Stomach smooth muscle (tissue), 2 donors: ENCODE measurements around the gene OR13C8.
"Not testable (repeated sequence)": the region's sequence is repeated elsewhere in the genome, so short reads cannot be mapped to it uniquely, and the experiment has no call there.

Source experiments
- H3K27ac ChIP-seq: one replicate; pipeline ENCODE4 v1.7.0; 2013; ENCODE audit warnings: mild to moderate bottlenecking, low read length, inconsistent platforms
- H3K27me3 ChIP-seq, 2 donors: one replicate each; pipeline ENCODE4 v1.7.0; 2013; ENCODE audit warnings: low read length in 2 of 2; ENCODE audit not compliant: insufficient read depth in 2 of 2, control insufficient read depth in 1 of 2
- H3K36me3 ChIP-seq, 2 donors: one replicate each; pipeline ENCODE4 v1.7.0; 2013; ENCODE audit warnings: low read length in 2 of 2; ENCODE audit not compliant: control insufficient read depth in 2 of 2, insufficient read depth in 2 of 2
- H3K4me1 ChIP-seq: one replicate; pipeline ENCODE4 v1.7.0; 2013; ENCODE audit warnings: low read length; ENCODE audit not compliant: control insufficient read depth, insufficient read depth
- H3K4me3 ChIP-seq, 2 donors: one replicate each; pipeline ENCODE4 v1.7.0; 2013; ENCODE audit warnings: low read length in 2 of 2
- H3K9ac ChIP-seq, 2 donors: one replicate each; pipeline ENCODE4 v1.7.0; 2013; ENCODE audit warnings: low read length in 2 of 2, mild to moderate bottlenecking in 1 of 2
- H3K9me3 ChIP-seq, 2 donors: one replicate each; pipeline ENCODE4 v1.7.0; 2013; ENCODE audit warnings: low read length in 2 of 2; ENCODE audit not compliant: control insufficient read depth in 2 of 2
- donor health status: healthy.
- donor health status: Pancreatic carcinoma.

OR13C8 gene

DNA sequence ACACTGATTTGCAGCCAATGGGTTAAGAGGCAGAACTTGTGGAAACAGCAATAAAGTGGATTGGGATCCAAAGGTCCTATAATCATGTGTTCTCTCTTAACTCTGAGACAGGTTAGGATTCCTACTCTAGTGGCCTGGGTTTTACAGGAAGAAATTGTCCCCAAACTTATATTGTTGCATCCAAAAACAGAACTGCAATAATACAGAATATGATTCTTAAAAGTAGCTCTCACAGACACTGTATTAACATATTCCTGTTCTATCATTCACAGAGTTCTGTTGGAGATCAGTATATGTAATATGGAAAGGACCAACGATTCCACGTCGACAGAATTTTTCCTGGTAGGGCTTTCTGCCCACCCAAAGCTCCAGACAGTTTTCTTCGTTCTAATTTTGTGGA is at the start of gene OR13C8:
TSS of gene OR13C8 (plus strand) at position 301 of the 400 bp plus-strand sequence. CDS start at position 301, 0 bp downstream.
- H3K36me3 ChIP-seq, result no peaks in the 10 kb centered on the region
- H3K4me3 ChIP-seq, result no peak within 1 kb of the TSS
- no peak within 1 kb of the TSS for H3K27ac ChIP-seq
- H3K9me3 ChIP-seq, result no peaks in the 10 kb centered on the region
- no peaks in the 10 kb centered on the region for H3K4me1 ChIP-seq
- no peak within 1 kb of the TSS for H3K9ac ChIP-seq
- no peaks in the 10 kb centered on the region for H3K27me3 ChIP-seq

GRCh38 chr9:104520241-104520640 is 48.7 kb upstream of the OR13C8 start:
- not testable (repeated sequence) for H3K27ac ChIP-seq, H3K27me3 ChIP-seq, H3K4me3 ChIP-seq, H3K36me3 ChIP-seq, H3K9ac ChIP-seq, H3K9me3 ChIP-seq, H3K4me1 ChIP-seq

GRCh38 chr9:104527109-104527508 is 41.9 kb upstream of the OR13C8 start, which contains the start of gene OR13C4:
Gene OR13C4 (minus strand): TSS chr9:104527209. CDS start chr9:104527209, 0 bp downstream.
- Histone ChIP-seq H3K4me1 (no peaks in the 10 kb centered on the region), H3K9me3 (no peaks in the 10 kb centered on the region), H3K36me3 (no peaks in the 10 kb centered on the region), H3K9ac (no peak within 1 kb of the TSS), H3K27ac (no peak within 1 kb of the TSS), H3K27me3 (no peaks in the 10 kb centered on the region), H3K4me3 (no peak within 1 kb of the TSS)

DNA sequence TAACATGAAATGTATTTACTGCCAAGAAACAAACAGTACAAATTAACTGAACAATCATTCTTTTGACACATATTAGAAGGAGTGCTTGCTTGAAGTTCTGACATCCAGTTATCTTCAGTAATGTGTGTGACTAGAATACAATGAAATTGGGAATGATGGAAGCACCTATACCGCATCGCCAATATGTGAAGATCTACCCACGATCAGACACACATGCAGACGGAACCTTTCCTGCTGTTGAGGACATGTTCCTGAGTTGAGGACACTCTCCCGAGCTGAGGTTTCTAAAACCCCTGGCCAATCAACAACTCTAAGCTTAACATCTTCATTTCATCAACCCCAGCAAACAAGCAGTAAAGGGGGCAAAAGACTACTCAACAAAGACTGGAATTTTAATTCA is 32.2 kb upstream of the OR13C8 start, which contains the start of gene OR13C3:
TSS of gene OR13C3 (minus strand) at position 101 of the 400 bp plus-strand sequence. CDS start 133 bp downstream, outside the sequence.
- H3K27me3 ChIP-seq, result no peaks in the 10 kb centered on the region
- no peak within 1 kb of the TSS for H3K27ac ChIP-seq
- no peak within 1 kb of the TSS for H3K9ac ChIP-seq
- no peak within 1 kb of the TSS for H3K4me3 ChIP-seq
- H3K9me3 ChIP-seq, result no peaks in the 10 kb centered on the region
- no peaks in the 10 kb centered on the region for H3K36me3 ChIP-seq
- no peaks in the 10 kb centered on the region for H3K4me1 ChIP-seq

DNA sequence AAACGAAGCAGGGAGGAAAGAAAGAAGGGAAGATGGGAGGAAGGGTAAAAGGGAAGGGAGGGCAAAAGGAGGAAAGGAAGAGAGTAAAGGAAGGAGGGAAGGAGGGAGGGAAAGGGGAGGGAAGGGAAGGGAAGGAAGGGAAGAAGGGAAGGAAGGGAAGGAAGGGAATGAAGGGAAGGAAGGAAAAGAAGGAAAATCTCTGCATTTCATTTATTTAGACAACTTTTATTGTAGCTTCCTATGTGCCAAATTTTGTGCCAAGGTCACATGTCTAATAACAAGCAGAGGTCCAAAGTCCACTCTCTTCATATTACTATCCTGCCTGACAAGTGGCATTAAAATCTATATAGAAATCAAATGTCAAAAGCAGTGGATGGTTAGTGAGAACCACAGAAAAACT is 29.7 kb upstream of the OR13C8 start:
- no peak overlapping the region for H3K4me3 ChIP-seq
- H3K4me1 ChIP-seq, result no peaks in the 10 kb centered on the region
- no peak overlapping the region for H3K9ac ChIP-seq
- no peak overlapping the region for H3K27ac ChIP-seq
- no peaks in the 10 kb centered on the region for H3K27me3 ChIP-seq
- no peaks in the 10 kb centered on the region for H3K36me3 ChIP-seq
- no peaks in the 10 kb centered on the region for H3K9me3 ChIP-seq

GRCh38 chr9:104544644-104545043 is 24.3 kb upstream of the OR13C8 start:
- H3K27ac ChIP-seq, result no peak overlapping the region
- H3K9me3 ChIP-seq, result no peaks in the 10 kb centered on the region
- H3K4me3 ChIP-seq, result no peak overlapping the region
- H3K27me3 ChIP-seq, result no peaks in the 10 kb centered on the region
- H3K9ac ChIP-seq, result no peak overlapping the region
- no peaks in the 10 kb centered on the region for H3K4me1 ChIP-seq
- H3K36me3 ChIP-seq, result no peaks in the 10 kb centered on the region

DNA sequence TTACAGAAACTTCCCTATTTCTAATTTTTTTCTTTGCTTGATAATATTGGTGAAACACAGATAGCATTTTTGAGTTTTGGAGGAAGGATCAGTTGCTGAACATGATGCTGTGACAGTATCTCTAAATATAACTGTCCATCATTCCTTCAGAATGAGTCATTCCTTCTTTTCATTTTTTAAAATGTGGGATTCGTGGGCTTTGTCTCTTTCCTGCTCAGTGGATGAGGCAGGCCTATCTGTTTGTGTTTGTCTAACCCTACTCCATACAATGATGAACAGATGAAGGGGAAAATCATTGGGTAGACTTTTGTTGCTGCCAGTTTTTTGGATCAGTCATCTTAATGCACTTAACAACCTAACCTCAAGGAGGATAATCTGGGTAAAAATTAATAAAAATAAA is 15.7 kb upstream of the OR13C8 start:
- Histone ChIP-seq H3K36me3 (no peaks in the 10 kb centered on the region), H3K27ac (no peak overlapping the region), H3K4me1 (no peaks in the 10 kb centered on the region), H3K27me3 (no peaks in the 10 kb centered on the region), H3K9me3 (no peaks in the 10 kb centered on the region), H3K9ac (no peak overlapping the region), H3K4me3 (no peak overlapping the region)

GRCh38 chr9:104555521-104555920 is 13.4 kb upstream of the OR13C8 start:
- H3K4me3 ChIP-seq, result no peak overlapping the region

DNA sequence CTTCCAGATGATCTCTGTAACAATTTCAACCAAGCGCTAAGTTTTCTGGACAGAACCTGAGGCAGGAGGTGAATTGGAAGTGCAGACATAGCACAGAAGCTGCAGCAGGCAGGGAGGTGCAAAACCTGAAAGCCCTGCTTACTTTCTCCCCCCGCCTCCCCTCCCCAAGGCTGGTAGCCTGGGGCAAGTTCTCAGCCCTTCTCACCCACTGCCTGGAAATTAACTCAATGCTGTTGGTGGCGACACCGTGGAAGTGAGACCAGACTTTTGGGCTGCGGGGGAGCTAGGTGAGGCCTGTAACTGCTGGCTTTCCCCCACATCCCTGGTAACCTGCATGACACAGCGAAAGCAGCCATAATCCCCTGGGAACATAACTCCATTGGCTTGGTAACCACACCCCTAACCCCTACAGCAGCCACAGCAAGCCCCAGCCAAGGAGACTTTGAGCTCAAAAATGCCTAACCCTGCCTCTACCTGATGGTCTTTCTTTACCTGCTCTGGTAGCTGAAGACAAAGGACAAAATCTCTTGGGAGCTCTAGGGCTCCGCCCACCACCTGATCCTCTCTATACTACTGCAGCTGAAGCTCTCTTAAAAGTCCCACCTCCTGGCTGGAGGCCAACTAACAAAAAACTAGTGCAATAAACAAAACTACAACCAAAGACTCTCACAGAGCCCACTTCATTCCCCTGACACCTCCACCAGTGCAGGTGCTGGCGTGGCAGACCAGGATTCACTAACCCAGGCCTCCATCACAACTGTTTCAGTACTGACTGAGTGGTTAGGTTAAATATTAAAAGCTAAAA is 11.9 kb upstream of the OR13C8 start:
- no peaks in the 10 kb centered on the region for H3K36me3 ChIP-seq
- no peak overlapping the region for H3K4me3 ChIP-seq
- H3K27me3 ChIP-seq, result no peaks in the 10 kb centered on the region
- H3K9ac ChIP-seq, result no peak overlapping the region
- no peaks in the 10 kb centered on the region for H3K4me1 ChIP-seq
- no peaks in the 10 kb centered on the region for H3K9me3 ChIP-seq
- no peak overlapping the region for H3K27ac ChIP-seq

More at GRCh38 chr9:104555521-104555920, 13.4 kb upstream of the OR13C8 start:
- Histone ChIP-seq H3K9ac (no peak overlapping the region), H3K4me1 (no peaks in the 10 kb centered on the region), H3K27me3 (no peaks in the 10 kb centered on the region), H3K27ac (no peak overlapping the region), H3K36me3 (no peaks in the 10 kb centered on the region), H3K9me3 (no peaks in the 10 kb centered on the region)

GRCh38 chr9:104564358-104564757 is 4.6 kb upstream of the OR13C8 start:
- H3K4me1 ChIP-seq, result no peaks in the 10 kb centered on the region
- no peak overlapping the region for H3K9ac ChIP-seq
- H3K27ac ChIP-seq, result no peak overlapping the region
- H3K4me3 ChIP-seq, result no peak overlapping the region
- H3K36me3 ChIP-seq, result no peaks in the 10 kb centered on the region
- H3K9me3 ChIP-seq, result no peaks in the 10 kb centered on the region
- H3K27me3 ChIP-seq, result no peaks in the 10 kb centered on the region

DNA sequence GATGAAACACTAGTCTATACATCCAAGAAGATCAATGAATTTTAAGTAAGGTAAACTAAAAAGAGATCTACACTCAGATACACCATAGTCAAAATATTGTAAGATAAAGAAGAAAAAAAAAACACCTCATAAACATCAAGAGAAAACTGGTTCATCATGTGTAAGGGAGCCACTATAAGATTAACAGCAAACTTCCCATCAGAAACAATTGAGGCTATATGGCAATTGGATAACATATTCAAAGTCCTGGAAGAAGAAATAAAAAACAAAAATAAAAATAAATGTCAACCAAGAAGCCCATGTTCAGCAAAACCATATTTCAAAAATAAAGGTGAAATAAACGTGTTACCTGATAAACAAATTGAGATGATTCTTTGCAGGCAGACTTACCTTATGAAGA is 3.6 kb downstream of the OR13C8 start:
- Histone ChIP-seq H3K4me1 (no peaks in the 10 kb centered on the region), H3K36me3 (no peaks in the 10 kb centered on the region), H3K27me3 (no peaks in the 10 kb centered on the region), H3K4me3 (no peak overlapping the region), H3K27ac (no peak overlapping the region), H3K9me3 (no peaks in the 10 kb centered on the region), H3K9ac (no peak overlapping the region)
